ENCODE measurements around the gene FER.

The FER gene

GRCh38 chr5:108797396-108797795, 49.7 kb downstream of the FER start:
- TF ChIP-seq CTCF (IDR thresholded peaks at IDR 0.05; ENCODE audit: extremely low read depth, insufficient read depth, missing control alignments), result no peak
- DNase-seq (ENCODE audit: low spot score), result no peak
- in situ Hi-C loops (cut with MboI; ENCODE audit: low pct_unique_long_range_greater_than_20kb, low sequenced_read_pairs, unreplicated experiment), result no loop called here

- no peak for DNase-seq (ENCODE audit: low spot score)
- in situ Hi-C loops (cut with MboI; ENCODE audit: low pct_unique_long_range_greater_than_20kb, low sequenced_read_pairs, unreplicated experiment), result no loop called here
- no peak for TF ChIP-seq CTCF (IDR thresholded peaks at IDR 0.05; ENCODE audit: extremely low read depth, insufficient read depth, missing control alignments)
These were observed 50.3 kb downstream of the FER start for GRCh38 chr5:108797986-108798385.

- DNase-seq (ENCODE audit: low spot score), result no peak
- no peak for TF ChIP-seq CTCF (IDR thresholded peaks at IDR 0.05; ENCODE audit: extremely low read depth, insufficient read depth, missing control alignments)
- in situ Hi-C loops (cut with MboI; ENCODE audit: low pct_unique_long_range_greater_than_20kb, low sequenced_read_pairs, unreplicated experiment), result no loop called here
These were observed 51.0 kb downstream of the FER start for GRCh38 chr5:108798513-108799265.

GRCh38 chr5:108801301-108801700, 53.6 kb downstream of the FER start:
- no peak for DNase-seq (ENCODE audit: low spot score)
- no peak for TF ChIP-seq CTCF (IDR thresholded peaks at IDR 0.05; ENCODE audit: extremely low read depth, insufficient read depth, missing control alignments)
- in situ Hi-C loops (cut with MboI; ENCODE audit: low pct_unique_long_range_greater_than_20kb, low sequenced_read_pairs, unreplicated experiment), result no loop called here

GRCh38 chr5:108801776-108802175, 54.1 kb downstream of the FER start:
- no peak for DNase-seq (ENCODE audit: low spot score)
- in situ Hi-C loops (cut with MboI; ENCODE audit: low pct_unique_long_range_greater_than_20kb, low sequenced_read_pairs, unreplicated experiment), result no loop called here
- TF ChIP-seq CTCF (IDR thresholded peaks at IDR 0.05; ENCODE audit: extremely low read depth, insufficient read depth, missing control alignments), result no peak

GRCh38 chr5:108810717-108811116, 63.0 kb downstream of the FER start:
- TF ChIP-seq CTCF (IDR thresholded peaks at IDR 0.05; ENCODE audit: extremely low read depth, insufficient read depth, missing control alignments), result no peak
- DNase-seq (ENCODE audit: low spot score), result no peak
- in situ Hi-C loops (cut with MboI; ENCODE audit: low pct_unique_long_range_greater_than_20kb, low sequenced_read_pairs, unreplicated experiment), result no loop called here
